HG02885 (cell line): ENCODE data around the gene SLC9B2.
"Not testable (repeated sequence)": the region's sequence is repeated elsewhere in the genome, so short reads cannot be mapped to it uniquely, and the experiment has no call there.

Experiments used
- ATAC-seq: cut with Tn5 transposase; IDR thresholded peaks from one replicate; pipeline ENCODE4 v1.9.1; 2021; ENCODE audit warnings: mild to moderate bottlenecking; ENCODE audit not compliant: unreplicated experiment, poor library complexity

Gene SLC9B2

DNA sequence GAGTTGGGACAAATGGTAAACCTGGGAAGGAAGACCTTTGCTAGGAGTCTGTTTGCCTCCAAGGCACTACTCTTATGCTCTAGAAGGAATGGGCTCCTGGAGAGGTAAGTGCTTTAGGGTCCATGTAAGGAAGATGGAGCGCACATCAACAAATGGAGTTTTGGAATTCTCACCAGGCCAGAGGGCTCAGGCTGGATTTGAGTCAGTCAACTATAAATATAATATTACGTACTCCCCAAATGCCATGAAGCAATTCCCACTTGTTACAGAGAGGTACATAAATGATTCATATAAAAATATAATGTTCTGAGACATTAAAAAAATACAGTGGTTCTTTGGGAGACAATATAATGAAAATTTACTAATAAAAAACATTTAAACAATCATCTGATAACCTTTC is 55.4 kb downstream of the SLC9B2 start:
- no peak for ATAC-seq

DNA sequence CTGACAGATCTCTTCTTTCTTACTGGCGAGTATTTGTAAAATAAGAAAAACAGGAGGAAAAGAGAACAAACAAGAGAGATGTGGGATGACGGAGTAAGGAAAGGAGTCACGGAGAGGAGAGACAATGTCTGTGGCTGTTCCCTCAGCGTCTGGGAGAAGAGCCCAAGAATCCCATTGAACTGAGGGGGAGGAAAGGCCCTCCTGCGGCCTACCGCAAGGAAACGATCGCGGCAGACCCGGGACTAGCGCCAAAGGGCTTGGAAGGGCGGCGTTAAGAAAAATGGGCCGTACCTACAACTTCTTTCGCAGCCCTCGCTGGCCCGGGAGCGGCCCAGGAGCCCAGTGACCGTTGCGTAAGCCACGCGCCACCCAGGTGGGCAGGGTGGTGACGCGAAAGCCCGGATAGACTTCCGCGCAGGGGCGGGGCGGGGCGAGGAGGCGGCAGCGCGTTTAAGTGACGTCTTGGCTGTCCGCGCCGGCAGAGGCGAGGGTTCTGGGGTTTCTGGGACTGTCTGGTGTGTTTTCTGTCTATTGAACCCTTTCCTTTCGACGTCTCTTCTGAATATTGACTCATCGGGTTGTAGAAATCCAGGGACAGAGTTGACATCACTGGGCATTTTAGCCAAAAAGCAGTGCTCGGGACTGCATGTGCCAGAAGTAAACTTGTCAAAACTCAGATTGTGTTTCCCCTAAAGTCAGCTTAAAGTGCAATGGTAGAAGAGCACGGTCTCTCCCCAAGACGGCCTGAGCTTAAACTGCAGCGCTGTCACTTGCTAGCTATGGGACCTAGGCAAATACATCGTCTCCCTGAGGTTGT is 57.0 kb downstream of the SLC9B2 start, which contains the start of gene SLC9B1:
SLC9B1 (minus strand) TSS at position 398 of the 817 bp plus-strand sequence. CDS start 27,994 bp downstream, outside the sequence.
- ATAC-seq, result peak; percentile 99

DNA sequence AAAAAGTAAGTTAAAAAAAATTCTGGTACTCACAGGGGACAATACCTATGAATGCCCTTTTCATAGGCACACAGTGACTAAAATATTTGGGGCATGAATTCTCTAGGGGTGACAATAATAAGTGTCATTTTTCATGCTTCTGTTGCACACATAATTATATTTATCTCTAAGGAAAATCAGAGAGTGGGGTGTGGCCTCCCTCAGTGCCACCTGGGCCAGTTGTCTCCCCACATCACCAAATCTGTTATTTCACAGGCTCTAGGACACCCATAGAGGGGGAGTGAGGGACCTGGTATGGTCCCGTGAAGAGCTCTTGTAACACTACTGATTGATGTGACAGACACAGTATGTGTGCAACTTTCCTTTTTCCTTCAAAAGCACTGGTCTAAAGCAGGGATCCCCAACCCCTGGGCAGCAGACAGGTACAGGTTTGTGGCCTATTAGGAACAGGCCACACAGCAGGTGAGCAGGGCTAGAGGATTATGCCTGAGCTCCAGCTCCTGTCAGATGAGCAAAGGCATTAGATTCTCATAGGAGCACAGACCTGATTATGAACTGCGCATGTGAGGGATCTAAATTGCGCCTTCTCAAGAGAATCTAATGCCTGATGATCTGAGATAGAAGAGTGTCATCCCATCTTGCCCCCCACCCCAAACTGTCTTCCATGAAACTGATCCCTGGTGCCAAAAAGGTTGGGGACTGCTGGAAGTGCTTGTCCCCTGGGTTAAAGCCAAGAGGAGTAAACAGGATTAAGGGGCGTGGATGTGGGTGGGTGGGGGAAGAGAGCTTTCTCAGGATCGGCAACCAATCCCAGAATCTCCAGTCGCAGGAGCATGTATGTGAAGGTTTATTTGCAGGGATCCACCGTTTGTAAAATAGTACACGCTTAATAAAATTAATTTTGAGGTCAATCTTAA is 57.9 kb downstream of the SLC9B2 start:
- no peak for ATAC-seq

DNA sequence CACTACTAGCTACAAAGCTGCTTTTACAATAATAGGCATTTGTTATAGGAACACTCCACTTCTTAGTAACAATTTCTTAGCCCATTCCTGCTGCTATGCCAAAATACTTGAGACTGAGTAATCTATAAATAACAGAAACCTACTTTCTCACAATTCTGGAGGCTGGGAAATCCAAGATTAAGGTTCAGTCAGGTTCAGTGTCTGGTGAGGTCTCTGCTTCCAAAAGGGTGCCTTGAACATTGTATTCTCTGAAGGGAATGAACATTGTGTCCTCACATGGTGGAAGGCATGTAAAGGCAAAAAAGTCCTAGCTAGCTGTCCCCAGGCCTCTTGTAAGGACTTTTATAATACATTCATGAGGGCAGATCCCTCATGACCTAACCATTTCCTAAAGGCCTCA is 64.0 kb downstream of the SLC9B2 start:
- no peak for ATAC-seq

DNA sequence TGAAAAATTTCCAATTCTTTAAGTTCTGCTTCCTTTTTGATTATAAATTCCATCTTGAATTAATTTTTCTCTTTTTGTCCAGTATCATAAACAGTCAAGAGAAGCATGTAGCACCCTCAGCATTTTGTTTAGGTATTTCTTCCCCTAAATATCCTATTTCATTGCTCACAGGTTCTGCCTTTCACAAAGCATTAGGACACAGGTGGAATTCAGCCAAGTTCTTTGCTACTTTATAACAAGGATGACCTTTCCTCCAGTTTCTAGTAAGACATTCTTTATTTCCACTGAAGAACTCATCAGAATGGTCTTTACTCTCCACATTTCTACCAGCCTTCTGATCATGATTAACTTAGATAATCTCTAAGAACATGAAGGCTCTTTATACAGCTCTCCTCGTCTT is 64.5 kb downstream of the SLC9B2 start:
- no peak for ATAC-seq

DNA sequence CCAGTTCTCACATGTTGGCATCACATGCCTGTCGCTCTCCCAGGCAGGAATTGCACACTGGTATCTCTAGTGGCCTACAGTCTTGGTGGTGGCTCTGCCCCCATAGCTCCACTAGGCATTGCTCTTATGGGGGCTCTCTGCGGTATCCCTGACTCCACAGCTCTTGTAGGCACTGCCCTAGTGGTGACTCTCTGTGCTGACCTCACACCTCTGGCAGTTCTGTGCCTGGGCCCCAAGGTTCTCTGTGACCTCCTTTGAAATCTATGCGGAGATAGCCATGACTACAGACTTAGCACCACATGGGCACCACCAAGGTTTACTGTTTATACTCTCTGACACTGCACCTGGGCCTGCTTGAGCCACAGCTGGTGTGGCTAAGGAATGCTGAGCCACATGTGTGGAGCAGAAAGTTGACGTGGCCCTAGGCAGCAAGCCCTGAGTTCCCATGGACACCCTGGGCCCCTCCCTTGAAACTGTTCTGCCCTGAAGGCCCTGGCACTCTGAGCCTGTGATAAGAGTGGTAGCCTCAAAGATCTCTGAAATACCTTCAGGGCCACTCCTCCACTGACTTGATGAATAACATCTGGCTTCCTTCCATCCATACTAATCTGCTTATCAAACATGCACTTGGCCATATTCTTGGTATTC is 65.1 kb downstream of the SLC9B2 start:
- ATAC-seq, result no peak

DNA sequence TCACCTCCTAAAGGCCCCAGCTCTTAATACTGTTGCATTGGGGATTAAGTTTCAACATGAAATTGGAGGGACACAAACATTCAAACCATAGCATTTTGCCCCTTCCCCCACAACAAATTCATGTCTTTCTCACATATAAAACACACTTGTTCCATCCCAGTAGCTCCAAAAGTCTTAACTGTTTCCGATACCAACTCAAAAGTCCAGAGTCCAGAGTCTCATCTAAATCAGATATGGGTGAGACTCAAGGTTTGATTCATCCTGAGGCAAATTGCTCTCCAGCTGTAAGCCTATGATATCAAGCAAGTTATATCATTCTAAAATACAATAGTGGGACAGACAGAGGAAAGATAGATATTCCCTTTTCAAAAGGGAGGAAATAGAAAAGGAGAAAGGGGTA is 65.8 kb downstream of the SLC9B2 start:
- ATAC-seq, result no peak

DNA sequence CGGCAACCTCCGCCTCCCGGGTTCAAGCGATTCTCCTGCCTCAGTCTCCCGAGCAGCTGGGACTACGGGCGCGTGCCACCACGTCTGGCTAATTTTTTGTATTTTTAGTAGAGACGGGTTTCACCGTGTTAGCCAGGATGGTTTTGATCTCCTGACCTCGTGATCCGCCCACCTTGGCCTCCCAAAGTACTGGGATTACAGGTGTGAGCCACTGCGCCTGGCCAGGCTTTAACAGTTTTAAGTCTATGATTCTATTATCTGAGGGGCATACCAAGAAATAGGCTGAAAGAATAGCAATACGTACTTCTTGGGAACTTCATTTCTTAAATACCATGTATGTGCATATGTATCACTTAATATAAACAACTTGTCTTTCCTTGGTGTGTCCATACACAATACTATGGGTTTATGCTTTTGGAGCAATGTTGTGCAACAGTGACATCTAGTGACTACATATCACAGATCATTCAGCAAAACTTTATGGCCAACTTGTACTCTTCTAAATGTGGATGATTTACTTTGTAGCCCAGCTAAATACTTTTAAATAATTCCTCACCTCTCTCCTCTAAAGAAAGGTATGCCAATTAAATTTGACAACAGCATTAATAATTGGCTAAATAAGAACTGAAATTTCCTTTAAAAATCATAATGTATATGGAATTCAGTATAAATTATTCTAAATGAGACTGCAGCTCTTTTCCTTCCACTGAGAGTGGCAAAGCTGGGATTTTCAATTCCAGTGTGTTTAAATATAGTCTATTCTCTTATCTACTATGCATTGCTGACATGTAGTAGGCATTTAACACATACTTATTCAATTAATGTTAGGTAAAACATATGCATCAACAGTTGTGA is 67.5 kb downstream of the SLC9B2 start:
- ATAC-seq, result peak; percentile 89

DNA sequence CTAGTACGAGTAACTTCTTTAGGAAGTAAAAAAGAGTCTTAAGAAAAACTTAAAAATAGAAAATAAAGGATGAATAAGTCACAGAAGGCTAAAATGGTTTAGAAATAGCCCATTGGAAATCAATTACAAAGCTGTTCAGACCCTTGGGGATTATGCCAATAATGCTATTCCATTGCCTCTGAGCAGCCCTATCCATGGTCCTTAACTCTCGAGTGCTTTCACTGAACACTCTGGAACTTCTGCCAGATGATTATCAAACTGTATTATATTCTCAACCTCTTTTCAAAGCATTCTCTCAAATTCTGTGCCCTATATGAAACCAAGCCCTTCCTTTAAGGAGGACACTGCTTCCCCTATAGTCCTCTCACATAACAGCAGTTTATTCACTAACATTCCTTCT is 74.0 kb downstream of the SLC9B2 start:
- no peak for ATAC-seq

DNA sequence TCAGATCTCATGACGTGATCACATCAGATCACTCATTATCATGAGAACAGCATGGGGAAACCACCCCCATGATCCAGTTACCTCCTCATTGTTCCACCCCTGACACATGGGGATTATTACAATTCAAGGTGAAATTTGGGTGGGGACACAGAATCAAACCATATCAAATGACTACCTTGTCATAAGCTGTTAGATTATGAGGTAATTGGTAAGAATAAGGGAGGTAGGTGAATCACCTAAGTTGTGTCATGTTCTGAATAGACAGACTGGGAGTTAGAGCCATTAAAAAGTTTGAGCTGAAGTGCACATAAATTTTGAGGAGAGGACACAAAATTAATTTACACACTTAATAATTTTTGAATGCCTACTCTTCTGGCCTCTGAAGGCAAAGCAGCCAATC is 81.8 kb downstream of the SLC9B2 start:
- no peak for ATAC-seq

DNA sequence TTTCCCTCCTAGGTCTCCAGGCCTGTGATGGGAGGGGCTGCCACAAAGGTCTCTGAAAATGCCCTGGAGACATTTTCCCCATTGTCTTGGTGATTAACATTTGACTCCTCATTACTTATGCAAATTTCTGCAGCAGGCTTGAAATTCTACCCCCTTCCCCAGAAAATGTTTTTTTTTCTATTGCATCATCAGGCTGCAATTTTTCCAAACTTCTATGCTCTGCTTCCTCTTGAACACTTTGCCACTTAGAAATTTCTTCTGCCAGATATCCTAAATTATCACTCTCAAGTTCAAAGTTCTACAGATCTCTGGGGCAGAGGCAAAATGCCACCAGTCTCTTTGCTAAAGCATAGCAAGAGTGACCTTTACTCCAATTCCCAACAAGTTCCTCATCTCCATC is 82.6 kb downstream of the SLC9B2 start:
- not testable (repeated sequence) for ATAC-seq

DNA sequence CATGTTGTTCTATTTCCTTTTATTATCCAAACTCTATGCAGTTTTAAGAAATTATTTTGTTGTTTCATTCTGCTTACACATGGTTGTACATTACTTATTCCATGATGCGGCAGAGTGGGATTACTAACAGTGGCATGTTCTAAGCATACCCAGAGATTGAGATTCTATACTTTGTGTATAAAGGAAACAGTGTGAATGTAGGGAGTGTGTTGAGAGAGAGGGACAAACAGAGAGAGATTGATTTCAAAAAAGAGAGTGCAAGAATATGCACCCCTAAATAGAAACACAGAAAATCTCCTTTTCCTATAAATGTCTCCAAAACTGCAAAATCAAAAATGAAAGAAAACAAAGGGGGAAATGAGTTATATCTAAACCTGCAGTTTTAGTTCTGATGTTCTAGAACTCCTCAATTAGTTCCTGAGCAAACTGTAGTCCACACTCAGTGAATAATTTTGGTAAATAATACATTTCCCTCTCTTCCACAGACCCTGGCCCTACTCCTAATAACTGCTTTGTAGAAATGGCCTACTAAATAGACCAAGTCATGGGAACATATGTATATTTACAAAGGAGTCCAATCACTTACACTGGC is 88.0 kb downstream of the SLC9B2 start:
- ATAC-seq, result peak; percentile 50

DNA sequence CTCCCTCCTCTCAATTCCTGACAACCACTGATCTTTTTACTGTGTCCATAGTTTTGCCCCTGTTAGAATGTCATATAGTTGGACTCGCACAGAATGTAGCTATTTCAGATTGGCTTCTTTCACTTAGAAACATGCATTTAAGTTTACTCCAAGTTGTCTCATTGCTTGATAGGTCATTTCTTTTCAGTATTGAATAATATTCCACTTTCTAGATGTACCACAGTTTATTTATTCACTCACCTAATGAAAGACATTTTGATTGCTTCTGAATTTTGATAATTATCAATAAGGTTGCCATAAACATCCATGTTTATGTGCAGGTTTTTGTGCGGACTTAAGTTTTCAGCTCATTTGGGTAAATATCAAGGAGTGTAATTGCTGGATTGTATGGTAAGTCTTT is 95.6 kb downstream of the SLC9B2 start:
- no peak for ATAC-seq
